Stimulated activated naive CD4-positive, alpha-beta T cell treated with Interleukin-2 at 50 U/mL for 16 hours (primary cell): Measurements from ENCODE around the gene NPAS4.
A peak's percentile ranks its signal among the peaks of the same experiment; 100 is the strongest.
"Not testable (repeated sequence)": the region's sequence is repeated elsewhere in the genome, so short reads cannot be mapped to it uniquely, and the experiment has no call there.

Experiments used
- DNase-seq: peaks from one replicate; lab custom pipeline; 2025; lab: John Stamatoyannopoulos, UW

Gene NPAS4

GRCh38 chr11:66418168-66418985, 2.5 kb upstream of the NPAS4 start:
- DNase-seq: peak; percentile 59

- DNase-seq: no peak
Measured at GRCh38 chr11:66418986-66419308, 1.9 kb upstream of the NPAS4 start.

GRCh38 chr11:66419825-66420224, 1.0 kb upstream of the NPAS4 start:
- DNase-seq: no peak

GRCh38 chr11:66421492-66422205, 814 bp downstream of the NPAS4 start:
- peak; percentile 75 for DNase-seq

GRCh38 chr11:66426314-66426713, 5.5 kb downstream of the NPAS4 start:
- DNase-seq: no peak

GRCh38 chr11:66428933-66429332, 8.1 kb downstream of the NPAS4 start:
- DNase-seq: no peak

GRCh38 chr11:66429983-66430602, 9.3 kb downstream of the NPAS4 start:
- DNase-seq: peak; percentile 63

GRCh38 chr11:66431287-66431686, 10.5 kb downstream of the NPAS4 start:
- DNase-seq: not testable (repeated sequence)

- DNase-seq: not testable (repeated sequence)
Measured at GRCh38 chr11:66431871-66432329, 11.1 kb downstream of the NPAS4 start.

- DNase-seq: no peak
Measured at GRCh38 chr11:66432597-66432996, 11.8 kb downstream of the NPAS4 start.

- no peak for DNase-seq
Measured at GRCh38 chr11:66437979-66438503, 17.2 kb downstream of the NPAS4 start.

GRCh38 chr11:66438504-66439466, 17.9 kb downstream of the NPAS4 start, which contains the start of gene MRPL11:
Gene MRPL11 (minus strand): TSS chr11:66438848. CDS start chr11:66438754, 94 bp downstream.
- peak; percentile 88 for DNase-seq

- DNase-seq: not testable (repeated sequence)
Measured at GRCh38 chr11:66440101-66440939, 19.5 kb downstream of the NPAS4 start.

GRCh38 chr11:66440940-66441282, 20.1 kb downstream of the NPAS4 start:
- not testable (repeated sequence) for DNase-seq

GRCh38 chr11:66443602-66444001, 22.8 kb downstream of the NPAS4 start:
- no peak for DNase-seq

- DNase-seq: no peak
Measured at GRCh38 chr11:66447012-66447411, 26.2 kb downstream of the NPAS4 start.

GRCh38 chr11:66448523-66448922, 27.7 kb downstream of the NPAS4 start:
- no peak for DNase-seq

GRCh38 chr11:66450560-66450959, 29.7 kb downstream of the NPAS4 start:
- DNase-seq: no peak

GRCh38 chr11:66451663-66452062, 30.8 kb downstream of the NPAS4 start:
- DNase-seq: no peak

- DNase-seq: no peak
Measured at GRCh38 chr11:66454247-66454646, 33.4 kb downstream of the NPAS4 start.
